H1 (cell line): ENCODE results near the gene RHBDF2. TPM values are rescaled to one million over a fixed set of nuclear protein-coding genes. Genes with fewer than 3 reads are reported as not detected.
A peak's percentile ranks its signal among the peaks of the same experiment; 100 is the strongest.

Source experiments
- CTCF ChIA-PET: fragments of 300-600 bp; sonication (Branson Sonifier 250); formaldehyde crosslinking; loops from one replicate; lab custom pipeline; 2021; ENCODE audit not compliant: partially characterized antibody; lab: Charles Lee
- POLR2A ChIA-PET: fragments of 300-600 bp; sonication (Branson Sonifier 250); formaldehyde crosslinking; loops from one replicate; lab custom pipeline; 2021; ENCODE audit warnings: inconsistent platforms; ENCODE audit not compliant: partially characterized antibody; lab: Charles Lee
- DNase-seq, 2 experiments: peaks; one replicate each; pipeline versions ENCODE4 v3.0.0 to v3.0.0-alpha.2; 2010 to 2022; ENCODE audit warnings: low spot score in 2 of 2, low read depth in 1 of 2, mixed read lengths in 1 of 2
- FAIRE-seq: peaks from 2 replicates; lab custom pipeline; 2011; peaks lifted over from hg19 to GRCh38; lab: Jason Lieb, UNC
- H2AFZ ChIP-seq: 2 replicates; pipeline ENCODE4 v1.8.1; 2012; ENCODE audit warnings: low read length, inconsistent platforms
- H2AK5ac ChIP-seq: 2 replicates; pipeline ENCODE4 v1.6.1; 2013; ENCODE audit warnings: low read depth, low read length
- H2BK120ac ChIP-seq: replicated peaks from 2 replicates; pipeline ENCODE3; 2013; ENCODE audit warnings: low read depth, low read length, inconsistent platforms
- H2BK12ac ChIP-seq: 2 replicates; pipeline ENCODE4 v1.6.1; 2013; ENCODE audit warnings: low read depth, low read length
- H2BK15ac ChIP-seq: 2 replicates; pipeline ENCODE4 v1.6.1; 2013; ENCODE audit warnings: low read length
- H2BK20ac ChIP-seq: 2 replicates; pipeline ENCODE4 v1.6.1; 2013; ENCODE audit warnings: low read length
- H2BK5ac ChIP-seq: 2 replicates; pipeline ENCODE4 v1.6.1; 2013; ENCODE audit warnings: low read depth, low read length
- H3K14ac ChIP-seq: 2 replicates; pipeline ENCODE4 v1.6.1; 2013; ENCODE audit warnings: inconsistent platforms; ENCODE audit not compliant: insufficient read length
- H3K18ac ChIP-seq: 2 replicates; pipeline ENCODE4 v1.6.1; 2013; ENCODE audit warnings: low read length; ENCODE audit errors: extremely low read depth
- H3K23ac ChIP-seq: 2 replicates; pipeline ENCODE4 v1.6.1; 2013; ENCODE audit warnings: inconsistent platforms; ENCODE audit not compliant: insufficient read length
- H3K23me2 ChIP-seq: 2 replicates; pipeline ENCODE4 v1.6.1; 2013; ENCODE audit warnings: low read depth, low read length
- H3K27ac ChIP-seq: 2 replicates; pipeline ENCODE4 v1.6.1; 2011; ENCODE audit warnings: low read depth, low read length, inconsistent platforms
- H3K27me3 ChIP-seq, 4 experiments: replicated peaks in 1 of 4; 1 replicate in 1 of 4; 2 replicates in 3 of 4; pipeline versions ENCODE4 v1.6.1 to v1.8.1; 2011 to 2013; ENCODE audit warnings: low read length in 3 of 4, mild to moderate bottlenecking in 3 of 4, inconsistent platforms in 2 of 4, mixed read lengths in 2 of 4, moderate library complexity in 1 of 4; ENCODE audit not compliant: control insufficient read depth in 3 of 4, insufficient read depth in 3 of 4; ENCODE audit errors: extremely low read depth in 1 of 4
- H3K36me3 ChIP-seq, 4 experiments: 2 replicates each; pipeline versions ENCODE4 v1.6.1 to v1.8.1; 2011 to 2013; ENCODE audit warnings: mild to moderate bottlenecking in 4 of 4, low read length in 3 of 4, moderate library complexity in 2 of 4, control low read depth in 1 of 4, inconsistent platforms in 1 of 4; ENCODE audit not compliant: insufficient read depth in 4 of 4, control insufficient read depth in 2 of 4
- H3K4ac ChIP-seq: replicated peaks from 2 replicates; pipeline ENCODE3; 2013; ENCODE audit warnings: low read length, low read depth, mixed read lengths, inconsistent platforms; ENCODE audit not compliant: insufficient read length
- H3K4me1 ChIP-seq, 4 experiments: replicated peaks in 1 of 4; 1 replicate in 1 of 4; 2 replicates in 3 of 4; pipeline versions ENCODE4 v1.6.1 to v1.8.1; 2011 to 2013; ENCODE audit warnings: low read length in 3 of 4, inconsistent platforms in 2 of 4, mixed read lengths in 1 of 4; ENCODE audit not compliant: insufficient read depth in 4 of 4, control insufficient read depth in 3 of 4
- H3K4me2 ChIP-seq, 2 experiments: 2 replicates each; pipeline versions ENCODE4 v1.6.1 to v1.8.1; 2011 to 2013; ENCODE audit warnings: low read depth in 2 of 2, low read length in 2 of 2, control low read depth in 1 of 2, inconsistent platforms in 1 of 2, mild to moderate bottlenecking in 1 of 2; ENCODE audit not compliant: insufficient read depth in 1 of 2
- H3K4me3 ChIP-seq, 4 experiments: fragments of 200-600, 300-600 bp in 1 of 4; sonication (generic), shearing (Covaris generic), sonication (Bioruptor Twin) in 1 of 4; 2 replicates each; pipeline versions ENCODE4 v1.5.1 to v1.8.1; 2011 to 2016; ENCODE audit warnings: low read length in 4 of 4, low read depth in 3 of 4, control low read depth in 2 of 4, inconsistent platforms in 2 of 4, mild to moderate bottlenecking in 2 of 4, mixed read lengths in 1 of 4, moderate library complexity in 1 of 4; ENCODE audit not compliant: insufficient read depth in 2 of 4; ENCODE audit errors: extremely low read depth in 1 of 4
- H3K56ac ChIP-seq: replicated peaks from 2 replicates; pipeline ENCODE3; 2013; ENCODE audit warnings: low read depth, mild to moderate bottlenecking, mixed read lengths, low read length, inconsistent platforms; ENCODE audit not compliant: insufficient read length
- H3K79me1 ChIP-seq: 2 replicates; pipeline ENCODE4 v1.6.1; 2013; ENCODE audit warnings: low read depth, low read length, control low read depth
- H3K79me2 ChIP-seq, 2 experiments: 2 replicates each; pipeline versions ENCODE4 v1.6.1 to v1.8.1; 2012 to 2013; ENCODE audit warnings: low read length in 2 of 2, mild to moderate bottlenecking in 2 of 2, inconsistent platforms in 1 of 2; ENCODE audit not compliant: insufficient read depth in 2 of 2, control insufficient read depth in 1 of 2
- H3K9ac ChIP-seq, 4 experiments: replicated peaks in 1 of 4; 1 replicate in 1 of 4; 2 replicates in 3 of 4; pipeline versions ENCODE4 v1.6.1 to v1.8.1; 2011 to 2013; ENCODE audit warnings: low read depth in 3 of 4, low read length in 3 of 4, control low read depth in 2 of 4, mild to moderate bottlenecking in 2 of 4, moderate library complexity in 2 of 4, inconsistent platforms in 1 of 4; ENCODE audit errors: extremely low read depth in 1 of 4
- H3K9me3 ChIP-seq, 2 experiments: 2 replicates each; pipeline versions ENCODE4 v1.6.1 to v1.8.1; 2012 to 2013; ENCODE audit warnings: mild to moderate bottlenecking in 2 of 2, moderate library complexity in 2 of 2, control low read depth in 1 of 2, inconsistent platforms in 1 of 2, low read depth in 1 of 2, low read length in 1 of 2, mixed read lengths in 1 of 2; ENCODE audit not compliant: insufficient read depth in 2 of 2
- H4K20me1 ChIP-seq, 2 experiments: replicated peaks in 1 of 2; 2 replicates each; pipeline versions ENCODE3 to v1.8.1; 2011 to 2013; ENCODE audit warnings: inconsistent platforms in 2 of 2, low read length in 2 of 2, mild to moderate bottlenecking in 1 of 2; ENCODE audit not compliant: insufficient read depth in 2 of 2, control insufficient read depth in 1 of 2
- H4K5ac ChIP-seq: 2 replicates; pipeline ENCODE4 v1.6.1; 2013; ENCODE audit warnings: low read length, low read depth, mixed read lengths, inconsistent platforms; ENCODE audit not compliant: insufficient read length
- H4K8ac ChIP-seq: 2 replicates; pipeline ENCODE4 v1.8.0; 2013; ENCODE audit warnings: mild to moderate bottlenecking, moderate library complexity, low read length, inconsistent platforms; ENCODE audit not compliant: insufficient read depth; ENCODE audit errors: extremely low read depth
- H4K91ac ChIP-seq: replicated peaks from 2 replicates; pipeline ENCODE3; 2013; ENCODE audit warnings: low read length, mixed read lengths, inconsistent platforms; ENCODE audit not compliant: insufficient read length
- POU5F1 ChIP-seq: IDR thresholded peaks from 2 replicates; pipeline ENCODE4 v1.6.1; 2011; ENCODE audit warnings: low read depth, mild to moderate bottlenecking, low read length, moderate library complexity
- SP1 ChIP-seq: IDR thresholded peaks from 2 replicates; pipeline ENCODE4 v1.6.1; 2011; ENCODE audit warnings: low read depth, low read length
- SUZ12 ChIP-seq: fragments of 200-600 bp; sonication (generic); IDR thresholded peaks from 2 replicates; pipeline ENCODE4 v1.6.1; 2012; ENCODE audit warnings: mild to moderate bottlenecking, inconsistent platforms, low read length, moderate library complexity, mixed read lengths
- WGBS, 2 experiments: shearing (Covaris generic) in 1 of 2; methylation state at CpG; one replicate each; pipeline versions ENCODE4 v1.1.6 to v1.1.7; 2013 to 2015; ENCODE audit warnings: low lambda C conversion rate in 2 of 2, mixed read lengths in 2 of 2, inconsistent platforms in 1 of 2, low coverage in 1 of 2, missing lambda C conversion rate in 1 of 2; ENCODE audit not compliant: insufficient replicate concordance in 2 of 2, insufficient coverage in 1 of 2, insufficient read length in 1 of 2; ENCODE audit errors: extremely low coverage in 1 of 2, missing lambda C conversion rate in 1 of 2; 5-methylcytosine and 5-hydroxymethylcytosine counted together
- polyA plus RNA-seq, 7 experiments: library from polyadenylated mRNA; depleted of rRNA in 3 of 7; stranded (reverse) in 5 of 7; unstranded in 2 of 7; fragments of >200 nt in 5 of 7; fragments of 200-250 nt in 2 of 7; gene quantifications; 1 replicate in 5 of 7; 2 replicates in 1 of 7; 4 replicates in 1 of 7; pipeline versions ENCODE4 v1.2.1 to v1.2.3, GENCODE V29; 2011 to 2013; ENCODE audit warnings: missing spikeins in 2 of 7, mixed read lengths in 2 of 7
- total RNA-seq: library from RNA; stranded (reverse); fragmentation: NEBNext Ultra II Directional; extraction: Animal tissue kit (Norgen Biotek cat#: 25700); gene quantifications from 2 replicates; pipeline ENCODE4 v1.2.1, GENCODE V29; 2021
- TF ChIP-seq, protein P1 (sequence below): IDR thresholded peaks from 2 replicates; pipeline ENCODE4 v1.6.1; 2011; ENCODE audit warnings: low read depth, mild to moderate bottlenecking, low read length; ENCODE audit not compliant: insufficient read depth

Gene RHBDF2
- total and polyA plus RNA-seq, 2 of the 8 experiments (the other 6 are each of a cell fraction or from before 2014, with no cell fraction given): 21.2 to 25.9 TPM

DNA sequence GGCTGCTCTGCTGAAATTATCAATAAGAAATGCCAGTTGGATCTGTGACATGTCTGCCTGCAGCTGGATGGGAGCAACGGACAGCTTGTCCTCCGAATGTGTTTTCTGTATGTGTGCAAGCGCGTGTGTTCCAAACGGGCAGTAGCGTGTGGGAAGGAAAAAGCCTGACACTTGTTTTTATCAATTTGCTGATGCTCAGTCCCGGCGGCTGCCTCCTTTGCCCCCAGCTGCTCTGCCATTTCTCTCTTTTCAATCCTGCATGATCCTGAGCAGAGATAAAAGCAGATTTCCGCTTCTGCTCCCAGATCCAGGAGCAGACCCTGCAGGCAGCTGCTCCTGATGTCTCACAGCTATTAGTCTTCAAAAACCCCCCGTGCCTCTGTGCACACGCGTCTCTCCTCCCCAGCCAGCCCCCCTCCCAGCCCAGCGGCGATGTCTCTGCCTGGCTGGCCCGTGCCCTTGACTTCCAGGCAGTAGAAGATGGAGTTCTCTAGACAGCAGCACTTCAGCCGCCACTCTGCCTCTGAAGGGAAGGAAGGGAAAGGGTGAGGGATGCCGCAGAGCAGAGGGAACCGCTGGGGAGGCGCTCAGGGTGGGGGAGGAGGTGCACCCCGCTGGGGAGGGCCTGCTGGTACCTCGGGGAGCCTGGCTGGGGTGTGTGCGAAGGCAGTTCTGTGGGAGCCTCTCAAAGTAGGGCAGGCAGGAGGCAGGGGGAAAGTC, 42.8 kb upstream of the RHBDF2 start:
- no peak overlapping the region for H3K9ac ChIP-seq
- POLR2A ChIA-PET: interaction anchor here (1.0 to 3.7 kb wide), 8 partner anchors 7 to 42 kb away, joined by 3 to 27 read pairs (median 4); partner anchors contain the start of gene RHBDF2
- H2BK5ac ChIP-seq: no peak overlapping the region
- H3K4me2 ChIP-seq: peak overlapping the region in 1 of 2 experiments; percentile 19; a peak in 2 of 4 replicates
- no peak overlapping the region for H2AFZ ChIP-seq
- peaks cover 0 to 10% (median 10%) of the 10 kb centered on the region in 4 experiments; a peak in 6 of 7 replicates for H3K27me3 ChIP-seq
- H3K18ac ChIP-seq: no peak overlapping the region
- FAIRE-seq (no peak), DNase-seq (no peak)
- H3K4me1 ChIP-seq: peaks cover 0 to 35% (median 17%) of the 10 kb centered on the region in 4 experiments; a peak in 6 of 7 replicates
- H4K5ac ChIP-seq: no peak overlapping the region
- no peaks in the 10 kb centered on the region for H3K9me3 ChIP-seq
- no peak overlapping the region for H3K27ac ChIP-seq
- H3K56ac ChIP-seq: no peak overlapping the region
- H2BK120ac ChIP-seq: no peak overlapping the region
- peaks cover 10% of the 10 kb centered on the region for H3K23me2 ChIP-seq
- no peak overlapping the region for H3K4me3 ChIP-seq
- H4K20me1 ChIP-seq: peaks cover 0 to 7% of the 10 kb centered on the region in 2 experiments
- no peak overlapping the region; the same call in 1 of the 2 replicates for H2BK15ac ChIP-seq
- H3K4ac ChIP-seq: no peak overlapping the region
- H3K79me2 ChIP-seq: no peaks in the 10 kb centered on the region; a peak in 1 of 4 replicates
- no peaks in the 10 kb centered on the region for H3K36me3 ChIP-seq
- 64% methylated on average over 22 of the region's 22 CpGs; no CpG with 5 or more reads in 1 of the 2 experiments for WGBS, 2 experiments
- CTCF ChIA-PET: interaction anchor here (0.6 to 15.6 kb wide), 8 partner anchors 10 to 85 kb away, joined by 3 to 260 read pairs (median 14); no protein-coding TSS in a partner anchor
- H2BK12ac ChIP-seq: no peak overlapping the region
- no peak overlapping the region for H3K14ac ChIP-seq
- H2AK5ac ChIP-seq: no peak overlapping the region
- H3K23ac ChIP-seq: no peak overlapping the region
- H3K79me1 ChIP-seq: no peaks in the 10 kb centered on the region
- peak overlapping the region; percentile 18 for H4K91ac ChIP-seq
- no peak overlapping the region for H4K8ac ChIP-seq
- no peak overlapping the region for H2BK20ac ChIP-seq
- no peak for TF ChIP-seq SP1
- no peak for TF ChIP-seq SUZ12
- no peak for TF ChIP-seq POU5F1
- TF ChIP-seq, protein P1, sequence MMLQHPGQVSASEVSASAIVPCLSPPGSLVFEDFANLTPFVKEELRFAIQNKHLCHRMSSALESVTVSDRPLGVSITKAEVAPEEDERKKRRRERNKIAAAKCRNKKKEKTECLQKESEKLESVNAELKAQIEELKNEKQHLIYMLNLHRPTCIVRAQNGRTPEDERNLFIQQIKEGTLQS: no peak
